K562 (cell line): ENCODE measurements around the gene PSPC1. TPM values are rescaled to one million over a fixed set of nuclear protein-coding genes. Genes with fewer than 3 reads are reported as not detected.

Source experiments
- ETS2 ChIP-seq: IDR thresholded peaks from 2 replicates; pipeline ENCODE4 v1.6.1; 2016; ENCODE audit warnings: borderline replicate concordance, missing genetic modification characterization, mild to moderate bottlenecking, moderate library complexity, missing compliant biosample characterization; ENCODE audit not compliant: poor library complexity, severe bottlenecking
- ETV6 ChIP-seq, 3 experiments: fragments of 150-350 bp in 1 of 3; sonication (generic) in 1 of 3; formaldehyde crosslinking in 1 of 3; IDR thresholded peaks; 2 replicates each; pipeline versions ENCODE4 v1.6.1 to v1.8.0; 2014 to 2022; ENCODE audit warnings: borderline replicate concordance in 2 of 3, low read depth in 2 of 3, antibody characterized with exemption in 1 of 3, low read length in 1 of 3, mild to moderate bottlenecking in 1 of 3, missing genetic modification reagents in 1 of 3
- FIP1L1 ChIP-seq: fragments of 200-400 bp; formaldehyde crosslinking; IDR thresholded peaks from 2 replicates; pipeline ENCODE4 v1.6.1; 2018; ENCODE audit warnings: mild to moderate bottlenecking, low read depth, low read length; ENCODE audit not compliant: poor library complexity, severe bottlenecking
- FOSL1 ChIP-seq: fragments of 200-800 bp; sonication (Bioruptor generic); conservative IDR thresholded peaks from 2 replicates; pipeline ENCODE4 v1.6.1; 2016; ENCODE audit warnings: missing genetic modification characterization, missing compliant biosample characterization
- HMGN3 ChIP-seq: IDR thresholded peaks from 2 replicates; pipeline ENCODE4 v1.6.1; 2011; ENCODE audit warnings: borderline replicate concordance, low read depth, mild to moderate bottlenecking, mixed read lengths, low read length; ENCODE audit not compliant: insufficient read length; ENCODE audit errors: extremely low read depth
- NCOA4 ChIP-seq: fragments of 450-650 bp; IDR thresholded peaks from 2 replicates; pipeline ENCODE4 v1.6.1; 2018; ENCODE audit warnings: mild to moderate bottlenecking; ENCODE audit not compliant: partially characterized antibody
- RERE ChIP-seq: sonication (generic); formaldehyde crosslinking; IDR thresholded peaks from 2 replicates; pipeline ENCODE4 v1.8.0; 2023; ENCODE audit warnings: missing genetic modification reagents, mild to moderate bottlenecking, borderline replicate concordance
- RFX5 ChIP-seq: IDR thresholded peaks from 2 replicates; pipeline ENCODE4 v1.6.1; 2011; ENCODE audit warnings: low read depth, mild to moderate bottlenecking, improper control_type of control experiment, low read length
- RNF2 ChIP-seq: sonication (generic); IDR thresholded peaks from 2 replicates; pipeline ENCODE4 v1.6.1; 2016
- TAL1 ChIP-seq: fragments of 450-650 bp; IDR thresholded peaks from 2 replicates; pipeline ENCODE4 v1.6.1; 2016; ENCODE audit warnings: mild to moderate bottlenecking
- TCF7L2 ChIP-seq: fragments of 150-350 bp; IDR thresholded peaks from 2 replicates; pipeline ENCODE4 v1.6.1; 2016; ENCODE audit warnings: low read depth, mild to moderate bottlenecking, low read length, moderate library complexity
- TOE1 ChIP-seq, 2 experiments: fragments of 450-650 bp in 1 of 2; sonication (generic) in 1 of 2; formaldehyde crosslinking in 1 of 2; IDR thresholded peaks; 2 replicates each; pipeline versions ENCODE4 v1.7.1 to v1.8.0; 2016 to 2022; ENCODE audit warnings: borderline replicate concordance in 2 of 2, mild to moderate bottlenecking in 2 of 2, antibody characterized with exemption in 1 of 2, inconsistent platforms in 1 of 2, low read depth in 1 of 2, missing genetic modification reagents in 1 of 2, moderate library complexity in 1 of 2
- ZFPM2 ChIP-seq: fragments of 250-450 bp; sonication (Bioruptor Pico); IDR thresholded peaks from 2 replicates; pipeline ENCODE4 v1.5.1; 2022; ENCODE audit warnings: mild to moderate bottlenecking
- ZNF644 ChIP-seq: fragments of 200-800 bp; sonication (Bioruptor generic); IDR thresholded peaks from 2 replicates; pipeline ENCODE4 v1.6.1; 2016; ENCODE audit warnings: low read depth, missing genetic modification characterization, missing compliant biosample characterization
- polyA plus RNA-seq, 8 experiments: library from polyadenylated mRNA; depleted of rRNA in 4 of 8; stranded (reverse) in 5 of 8; unstranded in 3 of 8; fragments of >200 nt; fragmentation: Nextera tagmentation in 2 of 8; fragmentation: Illumina TruSeq in 1 of 8; extraction: Ambion mirVana in 2 of 8; extraction: Trizol in 1 of 8; gene quantifications; 2 replicates each; pipeline versions ENCODE4 v1.2.1 to v1.2.3, GENCODE V29; 2011 to 2014; ENCODE audit warnings: inconsistent platforms in 1 of 8, missing spikeins in 1 of 8
- total RNA-seq, 7 experiments: library from RNA; depleted of rRNA in 6 of 7; stranded (reverse); fragments of >200 nt in 6 of 7; fragmentation: Illumina TruSeq in 2 of 7; extraction: Trizol in 2 of 7; gene quantifications; 2 replicates each; pipeline versions ENCODE4 v1.2.1 to v1.2.3, GENCODE V29; 2011 to 2021; ENCODE audit warnings: low replicate concordance in 1 of 7
- TF ChIP-seq, protein P1 (sequence below): fragments of 450-650 bp; IDR thresholded peaks from 2 replicates; pipeline ENCODE4 v1.6.1; 2016
- TF ChIP-seq, protein P2 (sequence below): fragments of 250-450 bp; sonication (Bioruptor Pico); IDR thresholded peaks from 2 replicates; pipeline ENCODE4 v1.4.0; 2020; ENCODE audit warnings: mild to moderate bottlenecking, moderate library complexity, borderline replicate concordance

PSPC1 gene
- total and polyA plus RNA-seq, 9 of the 15 experiments (the other 6 are each of a cell fraction or from before 2014, with no cell fraction given), result 8.6 to 60.4 (median 42.4) TPM

GRCh38 chr13:19713186-19713965 is 69.4 kb downstream of the PSPC1 start (continued):
- no peak for TF ChIP-seq ETS2 (tag)
- no peak for TF ChIP-seq HMGN3
- TF ChIP-seq ZFPM2, result no peak
- TF ChIP-seq, protein P1, sequence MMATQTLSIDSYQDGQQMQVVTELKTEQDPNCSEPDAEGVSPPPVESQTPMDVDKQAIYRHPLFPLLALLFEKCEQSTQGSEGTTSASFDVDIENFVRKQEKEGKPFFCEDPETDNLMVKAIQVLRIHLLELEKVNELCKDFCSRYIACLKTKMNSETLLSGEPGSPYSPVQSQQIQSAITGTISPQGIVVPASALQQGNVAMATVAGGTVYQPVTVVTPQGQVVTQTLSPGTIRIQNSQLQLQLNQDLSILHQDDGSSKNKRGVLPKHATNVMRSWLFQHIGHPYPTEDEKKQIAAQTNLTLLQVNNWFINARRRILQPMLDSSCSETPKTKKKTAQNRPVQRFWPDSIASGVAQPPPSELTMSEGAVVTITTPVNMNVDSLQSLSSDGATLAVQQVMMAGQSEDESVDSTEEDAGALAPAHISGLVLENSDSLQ, result peak; percentile 37
- TF ChIP-seq ETV6 (IDR thresholded peaks at IDR 0.05; ENCODE audit: borderline replicate concordance in 1 of 2, low read depth in 2 of 2, low read length in 1 of 2), result no peak
- no peak for TF ChIP-seq ETV6 (CRISPR knock-in tag; IDR thresholded peaks at IDR 0.05; ENCODE audit: borderline replicate concordance)
- TF ChIP-seq TCF7L2, result no peak
- TF ChIP-seq FOSL1 (tag), result peak; percentile 76
- no peak for TF ChIP-seq TOE1 (IDR thresholded peaks at IDR 0.05; ENCODE audit: borderline replicate concordance)
- TF ChIP-seq TOE1 (CRISPR knock-in tag; IDR thresholded peaks at IDR 0.05; ENCODE audit: borderline replicate concordance, low read depth), result no peak
- no peak for TF ChIP-seq RERE (CRISPR knock-in tag)
- TF ChIP-seq TAL1, result no peak
- TF ChIP-seq RNF2, result no peak
- TF ChIP-seq, protein P2, sequence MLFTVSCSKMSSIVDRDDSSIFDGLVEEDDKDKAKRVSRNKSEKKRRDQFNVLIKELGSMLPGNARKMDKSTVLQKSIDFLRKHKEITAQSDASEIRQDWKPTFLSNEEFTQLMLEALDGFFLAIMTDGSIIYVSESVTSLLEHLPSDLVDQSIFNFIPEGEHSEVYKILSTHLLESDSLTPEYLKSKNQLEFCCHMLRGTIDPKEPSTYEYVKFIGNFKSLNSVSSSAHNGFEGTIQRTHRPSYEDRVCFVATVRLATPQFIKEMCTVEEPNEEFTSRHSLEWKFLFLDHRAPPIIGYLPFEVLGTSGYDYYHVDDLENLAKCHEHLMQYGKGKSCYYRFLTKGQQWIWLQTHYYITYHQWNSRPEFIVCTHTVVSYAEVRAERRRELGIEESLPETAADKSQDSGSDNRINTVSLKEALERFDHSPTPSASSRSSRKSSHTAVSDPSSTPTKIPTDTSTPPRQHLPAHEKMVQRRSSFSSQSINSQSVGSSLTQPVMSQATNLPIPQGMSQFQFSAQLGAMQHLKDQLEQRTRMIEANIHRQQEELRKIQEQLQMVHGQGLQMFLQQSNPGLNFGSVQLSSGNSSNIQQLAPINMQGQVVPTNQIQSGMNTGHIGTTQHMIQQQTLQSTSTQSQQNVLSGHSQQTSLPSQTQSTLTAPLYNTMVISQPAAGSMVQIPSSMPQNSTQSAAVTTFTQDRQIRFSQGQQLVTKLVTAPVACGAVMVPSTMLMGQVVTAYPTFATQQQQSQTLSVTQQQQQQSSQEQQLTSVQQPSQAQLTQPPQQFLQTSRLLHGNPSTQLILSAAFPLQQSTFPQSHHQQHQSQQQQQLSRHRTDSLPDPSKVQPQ (CRISPR knock-in tag), result no peak
- TF ChIP-seq RFX5, result no peak
- no peak for TF ChIP-seq FIP1L1
- no peak for TF ChIP-seq ZNF644
- no peak for TF ChIP-seq NCOA4
